ENCODE data around the gene GOLGA5.
"Not testable (repeated sequence)": the region's sequence is repeated elsewhere in the genome, so short reads cannot be mapped to it uniquely, and the experiment has no call there.

GOLGA5 gene, protein sequence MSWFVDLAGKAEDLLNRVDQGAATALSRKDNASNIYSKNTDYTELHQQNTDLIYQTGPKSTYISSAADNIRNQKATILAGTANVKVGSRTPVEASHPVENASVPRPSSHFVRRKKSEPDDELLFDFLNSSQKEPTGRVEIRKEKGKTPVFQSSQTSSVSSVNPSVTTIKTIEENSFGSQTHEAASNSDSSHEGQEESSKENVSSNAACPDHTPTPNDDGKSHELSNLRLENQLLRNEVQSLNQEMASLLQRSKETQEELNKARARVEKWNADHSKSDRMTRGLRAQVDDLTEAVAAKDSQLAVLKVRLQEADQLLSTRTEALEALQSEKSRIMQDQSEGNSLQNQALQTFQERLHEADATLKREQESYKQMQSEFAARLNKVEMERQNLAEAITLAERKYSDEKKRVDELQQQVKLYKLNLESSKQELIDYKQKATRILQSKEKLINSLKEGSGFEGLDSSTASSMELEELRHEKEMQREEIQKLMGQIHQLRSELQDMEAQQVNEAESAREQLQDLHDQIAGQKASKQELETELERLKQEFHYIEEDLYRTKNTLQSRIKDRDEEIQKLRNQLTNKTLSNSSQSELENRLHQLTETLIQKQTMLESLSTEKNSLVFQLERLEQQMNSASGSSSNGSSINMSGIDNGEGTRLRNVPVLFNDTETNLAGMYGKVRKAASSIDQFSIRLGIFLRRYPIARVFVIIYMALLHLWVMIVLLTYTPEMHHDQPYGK

GRCh38 chr14:92793709-92794546 lies at the start of gene GOLGA5:
TSS of gene GOLGA5 (plus strand) at chr14:92794305. CDS start at chr14:92797438, 3,133 bp downstream.
- DNase-seq (ENCODE audit: low spot score), result peak; percentile 99

- DNase-seq (ENCODE audit: low spot score), result no peak
These were observed 46.3 kb upstream of the GOLGA5 start for GRCh38 chr14:92747701-92748258.

GRCh38 chr14:92748259-92749016 lies 45.7 kb upstream of the GOLGA5 start, which contains the start of gene LGMN:
TSS of gene LGMN (minus strand) at chr14:92748627. CDS start at chr14:92732786, 15,841 bp downstream.
- no peak for DNase-seq (ENCODE audit: low spot score)

- DNase-seq (ENCODE audit: low spot score), result not testable (repeated sequence)
These were observed 43.8 kb upstream of the GOLGA5 start for GRCh38 chr14:92750222-92750728.

DNA sequence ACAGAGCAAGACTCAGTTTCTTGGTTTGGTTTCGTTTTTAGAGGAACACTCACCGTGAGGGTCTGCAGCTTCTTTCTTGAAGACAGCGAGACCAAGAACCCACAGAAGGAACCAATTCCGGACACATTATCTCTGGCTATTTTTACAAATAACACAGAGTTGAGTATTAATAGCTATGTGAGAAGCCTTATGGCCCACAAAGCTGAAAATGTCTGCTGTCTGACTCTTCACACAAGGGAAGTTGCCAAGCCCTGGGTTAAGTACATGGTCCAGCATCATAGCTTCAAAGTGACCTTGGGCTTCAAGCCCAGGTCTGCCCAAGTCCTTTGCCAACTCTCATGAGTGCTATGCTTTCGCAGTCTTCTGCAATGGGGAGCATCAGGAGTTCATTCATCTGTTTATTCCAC lies 43.1 kb upstream of the GOLGA5 start:
- no peak for DNase-seq (ENCODE audit: low spot score)

DNA sequence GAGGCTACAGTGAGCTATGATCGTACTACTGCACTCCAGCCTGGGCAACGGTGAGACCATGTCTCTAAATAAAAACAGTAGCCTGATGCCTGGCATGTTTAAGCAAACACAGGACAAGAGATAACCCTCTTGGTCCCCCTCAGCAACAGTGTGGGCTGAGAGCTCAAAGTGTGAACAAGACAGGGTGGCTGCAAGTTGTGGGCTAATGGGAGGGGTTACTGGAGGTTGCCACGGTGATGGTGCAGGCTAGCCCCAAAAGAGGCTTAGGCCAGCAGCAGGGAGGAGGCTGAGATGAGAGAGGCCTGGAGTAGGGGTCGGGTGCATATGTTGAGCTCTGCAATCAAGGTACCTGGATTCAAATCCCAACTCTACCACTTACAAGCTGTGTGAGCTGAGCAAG lies 42.3 kb upstream of the GOLGA5 start:
- no peak for DNase-seq (ENCODE audit: low spot score)

- DNase-seq (ENCODE audit: low spot score), result no peak
These were observed 40.9 kb upstream of the GOLGA5 start for GRCh38 chr14:92753250-92753649.

- no peak for DNase-seq (ENCODE audit: low spot score)
These were observed 39.1 kb upstream of the GOLGA5 start for GRCh38 chr14:92754966-92755365.

GRCh38 chr14:92755495-92755894 lies 38.6 kb upstream of the GOLGA5 start:
- DNase-seq (ENCODE audit: low spot score), result no peak

DNA sequence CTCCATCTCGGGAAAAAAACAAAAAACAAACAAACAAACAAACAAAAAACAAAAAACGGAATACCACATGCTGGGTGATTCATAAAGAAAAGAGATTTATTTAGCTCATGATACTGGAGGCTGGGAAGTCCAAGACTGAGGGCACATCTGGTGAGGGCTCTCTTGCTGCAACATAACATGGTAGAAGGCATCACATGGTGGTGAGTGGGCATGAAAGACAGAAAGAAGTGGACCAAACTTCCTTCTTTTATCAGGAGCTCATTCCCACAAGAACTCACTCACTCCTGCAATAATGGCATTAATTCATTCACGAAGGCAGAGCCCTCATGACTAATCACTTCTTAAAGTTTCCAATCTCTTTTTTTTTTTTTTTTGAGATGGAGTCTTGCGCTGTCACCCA lies 37.7 kb upstream of the GOLGA5 start:
- DNase-seq (ENCODE audit: low spot score), result no peak

DNA sequence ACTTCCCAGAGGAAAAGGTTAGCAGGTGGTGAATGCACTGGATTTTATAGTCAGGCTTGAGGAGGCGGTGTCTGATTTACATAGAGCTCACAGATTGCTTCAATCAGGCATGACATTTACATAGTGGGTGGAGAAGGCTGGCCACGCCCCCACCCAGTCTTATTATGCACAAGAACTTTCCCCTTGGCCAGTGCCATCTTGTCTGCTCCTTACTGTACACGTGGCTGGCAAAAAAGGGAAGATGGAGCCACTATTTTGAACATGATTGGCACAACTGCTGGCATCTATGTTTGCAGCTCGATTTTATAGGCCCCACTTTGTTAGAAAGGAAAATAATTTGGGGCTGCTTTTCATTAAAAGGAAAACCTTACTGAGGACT lies 34.8 kb upstream of the GOLGA5 start:
- no peak for DNase-seq (ENCODE audit: low spot score)

DNA sequence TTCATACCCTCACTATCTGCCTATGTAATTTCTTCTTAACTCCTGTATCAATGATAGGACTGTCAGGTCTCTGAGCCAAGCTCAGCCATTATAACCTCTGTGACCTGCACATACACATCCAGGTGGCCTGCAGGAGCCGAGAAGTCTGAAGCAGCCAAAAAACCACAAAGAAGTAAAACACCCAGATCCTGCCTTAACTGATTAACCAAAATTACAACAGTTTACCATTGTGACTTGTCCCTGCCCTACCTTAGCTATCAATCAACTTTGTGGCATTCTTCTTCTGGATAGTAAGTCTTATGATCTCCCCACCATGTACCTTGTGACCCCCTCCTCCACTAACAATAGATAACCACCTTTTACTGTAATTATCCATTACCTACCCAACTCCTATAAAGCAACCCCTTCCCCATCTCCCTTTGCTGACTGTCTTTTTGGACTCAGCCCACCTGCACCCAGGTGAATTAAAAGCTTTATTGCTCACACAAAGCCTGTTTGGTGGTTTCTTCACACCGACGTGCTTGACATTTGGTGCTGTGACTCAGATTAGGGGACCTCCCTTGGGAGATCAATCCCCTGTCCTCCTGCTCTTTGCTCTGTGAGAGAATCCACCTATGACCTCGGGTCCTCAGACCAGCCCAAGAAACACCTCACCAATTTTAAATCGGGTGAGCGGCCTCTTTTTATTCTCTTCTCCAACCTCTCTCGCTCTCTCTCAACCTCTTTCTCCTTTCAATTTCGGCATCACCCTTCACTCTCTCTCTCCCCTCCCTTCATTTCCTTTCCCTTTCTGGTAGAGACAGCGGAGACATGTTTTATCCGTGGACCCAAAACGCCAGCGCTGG lies 34.2 kb upstream of the GOLGA5 start:
- no peak for DNase-seq (ENCODE audit: low spot score)

DNA sequence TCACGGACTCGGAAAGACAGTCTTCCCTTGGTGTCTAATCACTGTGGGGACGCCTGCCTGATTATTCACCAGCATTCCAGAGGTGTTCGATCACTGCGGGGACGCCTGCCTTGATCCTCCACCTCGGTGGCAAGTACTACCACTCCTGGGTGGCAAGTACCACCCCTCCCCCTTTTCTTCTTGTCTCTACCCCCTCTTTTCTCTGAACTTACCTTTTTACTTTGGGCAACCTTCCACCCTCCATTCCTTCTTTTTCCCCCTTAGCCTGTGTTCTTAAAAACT lies 33.6 kb upstream of the GOLGA5 start:
- DNase-seq (ENCODE audit: low spot score), result no peak

DNA sequence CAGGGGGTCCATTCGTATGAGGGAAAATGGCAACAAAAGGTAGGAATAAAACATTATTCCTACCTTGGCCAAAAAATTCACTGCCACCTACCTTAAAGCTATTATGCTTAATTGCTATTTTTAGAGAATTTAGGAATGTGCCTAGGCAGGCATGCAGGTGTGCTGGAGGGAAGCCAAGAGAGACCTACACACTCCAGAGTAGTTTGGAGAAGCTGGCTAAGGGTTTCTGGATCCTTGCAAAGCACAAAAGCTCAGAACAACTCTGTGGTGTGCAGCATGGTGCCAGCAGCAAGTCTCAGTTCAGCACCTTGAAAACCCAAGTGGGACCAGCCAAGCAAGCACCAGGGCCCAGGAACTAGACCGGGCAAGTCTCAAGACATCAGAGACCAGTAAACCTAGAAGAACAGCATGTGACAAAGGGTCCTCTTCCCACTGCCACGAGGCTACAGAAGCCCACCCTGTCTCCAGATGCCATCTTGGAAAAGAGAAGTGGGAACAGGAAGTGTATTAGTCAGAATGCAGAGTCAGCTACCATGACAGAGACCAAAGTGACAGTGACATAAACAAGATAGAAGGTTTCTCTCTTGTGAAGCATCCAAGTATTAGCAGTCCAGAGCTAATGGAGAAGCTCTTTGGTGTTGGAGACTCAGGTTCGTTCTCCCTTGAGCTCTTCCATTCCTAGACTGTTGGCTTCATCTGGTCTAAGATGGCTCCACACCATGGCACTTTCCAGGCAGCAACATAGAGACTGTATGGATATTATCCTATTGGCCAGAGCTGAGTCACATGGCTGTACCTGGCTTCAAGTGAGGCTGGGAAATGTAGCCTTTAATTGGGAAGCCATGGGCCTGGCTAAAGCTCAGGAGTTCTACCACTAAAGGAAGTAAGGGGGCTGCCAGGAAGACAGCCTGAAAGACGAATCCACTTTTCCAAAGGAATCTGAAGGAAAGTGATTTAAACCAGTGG lies 30.2 kb upstream of the GOLGA5 start:
- DNase-seq (ENCODE audit: low spot score), result not testable (repeated sequence)

DNA sequence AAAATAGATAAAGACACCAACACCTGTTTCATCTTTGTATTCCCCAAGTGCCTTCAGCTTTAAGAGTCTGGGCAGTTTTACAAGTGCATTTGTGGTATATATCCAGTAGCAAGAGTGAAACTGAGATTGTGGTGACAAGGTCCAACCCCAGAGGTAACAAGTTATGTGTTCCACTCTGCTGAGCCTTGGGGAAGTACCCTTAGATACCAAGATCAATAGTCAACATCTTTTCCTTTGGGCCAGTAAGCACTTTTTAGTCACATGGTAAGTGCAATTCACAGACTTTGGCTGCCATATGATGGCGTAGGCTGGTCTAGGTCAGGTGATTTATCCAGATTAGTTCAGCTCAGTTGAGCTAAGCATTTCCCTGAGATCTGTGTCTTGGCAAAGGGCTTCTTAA lies 25.9 kb upstream of the GOLGA5 start:
- not testable (repeated sequence) for DNase-seq (ENCODE audit: low spot score)

GRCh38 chr14:92768795-92769194 lies 25.3 kb upstream of the GOLGA5 start:
- DNase-seq (ENCODE audit: low spot score), result no peak

DNA sequence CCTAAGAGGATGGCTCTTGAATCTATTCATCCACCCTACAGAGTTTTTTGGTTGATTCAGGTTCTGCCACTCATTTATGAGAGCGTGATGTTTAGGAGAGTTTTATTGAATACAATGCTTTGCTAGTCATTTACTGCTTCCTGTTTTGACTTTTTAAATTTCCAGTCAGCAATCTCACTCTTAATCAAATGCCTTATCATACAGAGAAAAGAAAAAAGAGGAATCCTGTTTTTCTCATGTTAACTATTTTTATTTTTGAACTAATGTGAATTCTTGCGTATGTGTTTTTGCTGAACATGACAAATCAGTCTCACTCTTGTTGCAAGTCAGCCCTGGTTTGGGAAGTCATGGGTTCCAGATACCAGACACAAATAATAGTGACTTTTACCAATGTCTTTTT lies 23.6 kb upstream of the GOLGA5 start:
- DNase-seq (ENCODE audit: low spot score), result no peak

DNA sequence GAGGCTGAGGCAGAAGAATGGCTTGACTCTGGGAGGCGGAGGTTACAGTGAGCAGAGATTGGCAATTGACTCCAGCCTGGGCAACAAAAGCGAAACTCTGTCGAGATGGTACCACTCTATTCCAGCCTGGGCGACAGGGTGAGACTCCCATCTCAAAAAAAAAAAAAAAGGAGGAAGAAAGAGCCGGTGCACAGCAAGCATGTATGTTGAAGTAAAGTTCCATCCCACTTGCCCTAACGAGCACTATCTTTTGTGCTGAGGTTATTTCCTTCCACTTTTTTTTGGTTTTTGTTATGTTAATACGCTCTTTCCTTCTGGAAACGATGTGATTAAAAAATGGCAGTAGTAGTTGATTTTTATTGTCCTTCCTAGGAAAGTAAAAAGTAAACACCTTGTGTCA lies 19.5 kb upstream of the GOLGA5 start:
- DNase-seq (ENCODE audit: low spot score), result no peak

DNA sequence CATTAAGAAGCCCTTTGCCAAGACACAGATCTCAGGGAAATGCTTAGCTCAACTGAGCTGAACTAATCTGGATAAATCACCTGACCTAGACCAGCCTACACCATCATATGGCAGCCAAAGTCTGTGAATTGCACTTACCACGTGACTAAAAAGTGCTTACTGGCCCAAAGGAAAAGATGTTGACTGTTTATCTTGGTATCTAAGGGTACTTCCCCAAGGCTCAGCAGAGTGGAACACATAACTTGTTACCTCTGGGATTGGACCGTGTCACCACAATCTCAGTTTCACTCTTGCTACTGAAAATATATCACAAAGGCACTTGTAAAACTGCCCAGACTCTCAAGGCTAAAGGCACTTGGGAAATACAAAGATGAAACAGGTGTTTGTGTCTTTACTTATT lies 18.8 kb upstream of the GOLGA5 start:
- peak; percentile 39 for DNase-seq (ENCODE audit: low spot score)
